GM13976 (cell line): ENCODE results near the gene TFG.

ENCODE experiments used
- DNase-seq: peaks from one replicate; pipeline ENCODE4 v3.0.0; 2012; ENCODE audit warnings: low spot score
- in situ Hi-C: fragments of 300-500 bp; cut with MboI; formaldehyde crosslinking; loops from one replicate; pipeline ENCODE4 v1.12.0; 2022; ENCODE audit warnings: low sequenced_read_pairs, mixed read lengths, inconsistent platforms; ENCODE audit not compliant: unreplicated experiment
- TF ChIP-seq, protein P1 (sequence below): IDR thresholded peaks from 2 replicates; pipeline ENCODE4 v1.5.1; 2012; ENCODE audit warnings: borderline replicate concordance, mild to moderate bottlenecking; ENCODE audit not compliant: insufficient read depth; ENCODE audit errors: extremely low read depth, missing control alignments, control extremely low read depth

Gene TFG

DNA sequence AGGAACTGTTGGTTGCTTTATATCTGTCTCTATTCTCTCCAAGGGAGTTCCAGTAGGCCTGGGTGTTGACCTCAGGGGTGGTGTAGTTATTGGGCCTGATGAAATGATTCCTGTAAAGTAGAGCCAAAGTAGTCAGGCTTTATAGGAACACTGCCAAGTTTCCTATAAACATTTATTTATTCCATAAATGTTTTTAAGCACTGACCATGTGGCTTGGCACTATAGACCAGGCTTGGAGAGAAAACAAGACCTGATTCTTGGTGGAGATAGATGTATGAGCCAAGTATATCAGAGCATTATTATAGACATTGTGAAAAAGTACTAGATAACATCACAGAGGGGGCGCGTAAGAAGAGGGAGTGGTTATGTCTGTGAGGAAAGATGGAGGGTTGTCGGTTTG, 65.9 kb downstream of the TFG start:
- no peak for DNase-seq
- in situ Hi-C loops: no loop called here
- TF ChIP-seq, protein P1, sequence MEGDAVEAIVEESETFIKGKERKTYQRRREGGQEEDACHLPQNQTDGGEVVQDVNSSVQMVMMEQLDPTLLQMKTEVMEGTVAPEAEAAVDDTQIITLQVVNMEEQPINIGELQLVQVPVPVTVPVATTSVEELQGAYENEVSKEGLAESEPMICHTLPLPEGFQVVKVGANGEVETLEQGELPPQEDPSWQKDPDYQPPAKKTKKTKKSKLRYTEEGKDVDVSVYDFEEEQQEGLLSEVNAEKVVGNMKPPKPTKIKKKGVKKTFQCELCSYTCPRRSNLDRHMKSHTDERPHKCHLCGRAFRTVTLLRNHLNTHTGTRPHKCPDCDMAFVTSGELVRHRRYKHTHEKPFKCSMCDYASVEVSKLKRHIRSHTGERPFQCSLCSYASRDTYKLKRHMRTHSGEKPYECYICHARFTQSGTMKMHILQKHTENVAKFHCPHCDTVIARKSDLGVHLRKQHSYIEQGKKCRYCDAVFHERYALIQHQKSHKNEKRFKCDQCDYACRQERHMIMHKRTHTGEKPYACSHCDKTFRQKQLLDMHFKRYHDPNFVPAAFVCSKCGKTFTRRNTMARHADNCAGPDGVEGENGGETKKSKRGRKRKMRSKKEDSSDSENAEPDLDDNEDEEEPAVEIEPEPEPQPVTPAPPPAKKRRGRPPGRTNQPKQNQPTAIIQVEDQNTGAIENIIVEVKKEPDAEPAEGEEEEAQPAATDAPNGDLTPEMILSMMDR: no peak

DNA sequence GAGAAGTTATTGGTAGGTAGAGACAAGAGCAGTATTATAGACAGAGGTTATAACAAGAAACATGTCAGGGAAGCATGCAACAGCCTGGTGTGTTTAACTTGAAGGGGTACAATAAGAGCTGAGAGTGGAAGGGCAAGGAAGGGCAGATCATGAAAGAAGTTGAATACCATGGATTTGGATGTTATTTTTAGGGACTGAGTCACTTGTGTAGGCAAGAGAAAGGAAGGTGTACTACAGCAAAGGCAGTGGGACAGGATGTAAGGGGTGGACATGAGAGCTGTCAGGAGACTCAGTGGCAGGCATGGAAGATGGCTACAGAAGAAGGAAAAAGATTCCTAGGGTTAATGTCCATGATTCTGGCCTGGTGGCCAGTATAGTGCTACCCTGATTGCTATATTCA, 66.4 kb downstream of the TFG start:
- no peak for DNase-seq
- in situ Hi-C loops: no loop called here
- TF ChIP-seq, protein P1: no peak

- TF ChIP-seq, protein P1: no peak
- no peak for DNase-seq
- in situ Hi-C loops: no loop called here
These were observed 66.9 kb downstream of the TFG start for GRCh38 chr3:100776097-100776729.

- TF ChIP-seq, protein P1: no peak
- no peak for DNase-seq
- in situ Hi-C loops: no loop called here
These were observed 67.5 kb downstream of the TFG start for GRCh38 chr3:100776746-100777145.

DNA sequence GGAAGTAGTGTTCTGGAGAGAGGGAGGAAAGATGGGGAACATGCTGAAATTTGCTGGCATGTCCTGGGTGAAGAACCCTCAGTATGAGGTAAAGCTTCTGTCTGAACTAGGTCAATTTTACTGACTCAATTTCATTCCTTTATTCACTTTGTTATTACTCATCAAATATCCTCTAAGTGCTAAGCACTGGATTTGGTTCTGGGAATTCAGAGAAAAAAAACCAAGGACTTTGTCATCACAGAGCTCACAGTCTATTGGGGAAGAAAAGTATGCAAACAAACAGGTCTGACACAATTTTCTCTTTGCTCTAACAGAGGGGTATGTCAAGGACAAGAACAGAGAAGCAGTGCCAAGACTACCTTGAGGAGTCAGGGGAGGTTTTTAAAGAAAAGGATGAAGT, 68.0 kb downstream of the TFG start:
- TF ChIP-seq, protein P1: no peak
- DNase-seq: no peak
- in situ Hi-C loops: no loop called here

GRCh38 chr3:100779480-100779879, 70.2 kb downstream of the TFG start:
- no peak for DNase-seq
- TF ChIP-seq, protein P1: no peak
- in situ Hi-C loops: no loop called here

- TF ChIP-seq, protein P1: no peak
- DNase-seq: no peak
- in situ Hi-C loops: no loop called here
These were observed 70.9 kb downstream of the TFG start for GRCh38 chr3:100780071-100780622.
